GM23338 (cell line): Measurements from ENCODE around the gene CADPS2. TPM values are rescaled to one million over a fixed set of nuclear protein-coding genes. Genes with fewer than 3 reads are reported as not detected.

Experiments
- ATAC-seq: fragments of 200-7000 bp; cut with Tn5 transposase; 3 replicates; pipeline ENCODE4 v1.9.1; 2020
- DNase-seq: peaks from one replicate; pipeline ENCODE4 v3.0.0-alpha.2; 2015; ENCODE audit warnings: low spot score
- H2AFZ ChIP-seq: fragments of 200-600 bp; sonication (generic); 2 replicates; pipeline ENCODE4 v1.8.0; 2016; ENCODE audit warnings: antibody characterized with exemption, mild to moderate bottlenecking, moderate library complexity
- H3F3A ChIP-seq: fragments of 200-600 bp; sonication (generic); replicated peaks from 2 replicates; pipeline ENCODE4 v1.8.0; 2017; ENCODE audit warnings: antibody characterized with exemption, mixed run types, low read depth
- H3K27ac ChIP-seq: fragments of 200-600 bp; sonication (generic); 2 replicates; pipeline ENCODE4 v1.6.1; 2016; ENCODE audit warnings: low read depth
- H3K27me3 ChIP-seq: fragments of 200-600 bp; sonication (generic); 2 replicates; pipeline ENCODE4 v1.8.0; 2016; ENCODE audit warnings: mild to moderate bottlenecking, mixed run types, moderate library complexity; ENCODE audit not compliant: insufficient read depth
- H3K36me3 ChIP-seq: fragments of 200-600 bp; sonication (generic); 2 replicates; pipeline ENCODE4 v1.8.0; 2016; ENCODE audit warnings: mild to moderate bottlenecking; ENCODE audit not compliant: insufficient read depth
- H3K4me1 ChIP-seq: fragments of 200-600 bp; sonication (generic); 2 replicates; pipeline ENCODE4 v1.8.0; 2016; ENCODE audit warnings: mild to moderate bottlenecking, moderate library complexity; ENCODE audit not compliant: insufficient read depth
- H3K4me2 ChIP-seq: fragments of 200-600 bp; sonication (generic); 2 replicates; pipeline ENCODE4 v1.7.1; 2017; ENCODE audit warnings: mixed run types
- H3K4me3 ChIP-seq: fragments of 200-600 bp; sonication (generic); 2 replicates; pipeline ENCODE4 v1.6.1; 2016; ENCODE audit warnings: mixed run types
- H3K79me2 ChIP-seq: fragments of 200-600 bp; sonication (generic); replicated peaks from 2 replicates; pipeline ENCODE4 v1.8.0; 2017; ENCODE audit warnings: mild to moderate bottlenecking; ENCODE audit not compliant: insufficient read depth
- H3K9me2 ChIP-seq: fragments of 200-600 bp; sonication (generic); 2 replicates; pipeline ENCODE4 v1.8.0; 2017; ENCODE audit not compliant: insufficient read depth
- H4K20me1 ChIP-seq: fragments of 200-600 bp; sonication (generic); replicated peaks from 2 replicates; pipeline ENCODE4 v1.8.0; 2017; ENCODE audit warnings: mild to moderate bottlenecking; ENCODE audit not compliant: insufficient read depth
- H3K27ac Mint-ChIP-seq: 2 replicates; pipeline ENCODE4 v1.8.0; 2020; ENCODE audit warnings: inconsistent platforms, mild to moderate bottlenecking, moderate library complexity, mixed read lengths
- H3K27me3 Mint-ChIP-seq: 3 replicates; pipeline ENCODE4 v1.8.0; 2022; ENCODE audit warnings: low read depth, mild to moderate bottlenecking, moderate library complexity, mixed read lengths, inconsistent platforms; ENCODE audit not compliant: insufficient read depth, poor library complexity
- H3K36me3 Mint-ChIP-seq: 3 replicates; pipeline ENCODE4 v1.8.0; 2021; ENCODE audit warnings: low read depth, mild to moderate bottlenecking, inconsistent platforms, moderate library complexity, mixed read lengths
- H3K4me1 Mint-ChIP-seq: 3 replicates; pipeline ENCODE4 v1.8.0; 2020; ENCODE audit warnings: mild to moderate bottlenecking, inconsistent platforms, mixed read lengths
- H3K4me3 Mint-ChIP-seq: 3 replicates; pipeline ENCODE4 v1.8.0; 2021; ENCODE audit warnings: moderate library complexity, mild to moderate bottlenecking, inconsistent platforms, mixed read lengths
- H3K9me3 Mint-ChIP-seq: 3 replicates; pipeline ENCODE4 v1.8.0; 2020; ENCODE audit warnings: moderate library complexity, mild to moderate bottlenecking, inconsistent platforms, mixed read lengths
- EZH2 ChIP-seq: fragments of 200-600 bp; sonication (generic); IDR thresholded peaks from one replicate; pipeline ENCODE4 v1.8.0; 2017; ENCODE audit warnings: antibody characterized with exemption, mild to moderate bottlenecking, low read depth; ENCODE audit not compliant: unreplicated experiment
- EZH2phosphoT487 ChIP-seq: fragments of 200-600 bp; sonication (generic); IDR thresholded peaks from one replicate; pipeline ENCODE4 v1.8.1; 2018; ENCODE audit warnings: antibody characterized with exemption; ENCODE audit not compliant: unreplicated experiment
- JUNB ChIP-seq: IDR thresholded peaks from one replicate; pipeline ENCODE4 v1.6.1; 2016; ENCODE audit warnings: antibody characterized with exemption; ENCODE audit not compliant: unreplicated experiment
- polyA plus RNA-seq: library from polyadenylated mRNA; unstranded; fragments of >200 nt; fragmentation: Nextera tagmentation; extraction: Ambion mirVana; gene quantifications from 2 replicates; pipeline ENCODE4 v1.2.1, GENCODE V29; 2016
- total RNA-seq: library from RNA; depleted of rRNA; stranded (reverse); fragments of >200 nt; shearing (Covaris generic); gene quantifications from 2 replicates; pipeline ENCODE4 v1.2.3, GENCODE V29; 2014
- TF ChIP-seq, protein P1 (sequence below): IDR thresholded peaks from one replicate; pipeline ENCODE4 v1.6.1; 2018; ENCODE audit warnings: antibody characterized with exemption; ENCODE audit not compliant: unreplicated experiment

The CADPS2 gene
- total and polyA plus RNA-seq, 2 experiments from 2014 or later, result 16.3 to 36.9 TPM

- no peaks in the 10 kb centered on the region for H3K9me2 ChIP-seq
- H3K27ac ChIP-seq, result no peak overlapping the region
- Mint-ChIP-seq H3K36me3 (no peaks in the 10 kb centered on the region), H3K9me3 (no peaks in the 10 kb centered on the region), H3K27me3 (peaks cover 72% of the 10 kb centered on the region), H3K4me1 (peaks cover 37% of the 10 kb centered on the region), H3K27ac (no peak overlapping the region), H3K4me3 (peak overlapping the region; percentile 88)
- H3K36me3 ChIP-seq, result no peaks in the 10 kb centered on the region
- H4K20me1 ChIP-seq, result peaks cover 3% of the 10 kb centered on the region; the same call in 1 of the 2 replicates
- peaks cover 35% of the 10 kb centered on the region for H3K4me1 ChIP-seq
- peak overlapping the region; percentile 99 for H2AFZ ChIP-seq
- H3K79me2 ChIP-seq, result no peaks in the 10 kb centered on the region
- peak overlapping the region; percentile 96 for H3K4me2 ChIP-seq
- peak; percentile 52 for TF ChIP-seq EZH2phosphoT487
- peak; percentile 98 for TF ChIP-seq EZH2
- TF ChIP-seq JUNB, result no peak
- peaks cover 28% of the 10 kb centered on the region for H3F3A ChIP-seq
- H3K27me3 ChIP-seq, result peaks cover 87% of the 10 kb centered on the region
- peak; percentile 43 for ATAC-seq
- peak overlapping the region; percentile 80 for H3K4me3 ChIP-seq
- peak; percentile 81 for DNase-seq
These were observed 585.9 kb downstream of the CADPS2 start for GRCh38 chr7:122300211-122300932.

- ATAC-seq (peak; percentile 68), DNase-seq (peak; percentile 79)
- Mint-ChIP-seq H3K9me3 (no peaks in the 10 kb centered on the region), H3K36me3 (no peaks in the 10 kb centered on the region), H3K27ac (no peak overlapping the region), H3K4me1 (peaks cover 36% of the 10 kb centered on the region), H3K4me3 (peak overlapping the region; percentile 88), H3K27me3 (peaks cover 66% of the 10 kb centered on the region)
- peaks cover 80% of the 10 kb centered on the region for H3K27me3 ChIP-seq
- no peaks in the 10 kb centered on the region for H3K36me3 ChIP-seq
- H3K4me3 ChIP-seq, result peak overlapping the region; percentile 80
- TF ChIP-seq, protein P1, sequence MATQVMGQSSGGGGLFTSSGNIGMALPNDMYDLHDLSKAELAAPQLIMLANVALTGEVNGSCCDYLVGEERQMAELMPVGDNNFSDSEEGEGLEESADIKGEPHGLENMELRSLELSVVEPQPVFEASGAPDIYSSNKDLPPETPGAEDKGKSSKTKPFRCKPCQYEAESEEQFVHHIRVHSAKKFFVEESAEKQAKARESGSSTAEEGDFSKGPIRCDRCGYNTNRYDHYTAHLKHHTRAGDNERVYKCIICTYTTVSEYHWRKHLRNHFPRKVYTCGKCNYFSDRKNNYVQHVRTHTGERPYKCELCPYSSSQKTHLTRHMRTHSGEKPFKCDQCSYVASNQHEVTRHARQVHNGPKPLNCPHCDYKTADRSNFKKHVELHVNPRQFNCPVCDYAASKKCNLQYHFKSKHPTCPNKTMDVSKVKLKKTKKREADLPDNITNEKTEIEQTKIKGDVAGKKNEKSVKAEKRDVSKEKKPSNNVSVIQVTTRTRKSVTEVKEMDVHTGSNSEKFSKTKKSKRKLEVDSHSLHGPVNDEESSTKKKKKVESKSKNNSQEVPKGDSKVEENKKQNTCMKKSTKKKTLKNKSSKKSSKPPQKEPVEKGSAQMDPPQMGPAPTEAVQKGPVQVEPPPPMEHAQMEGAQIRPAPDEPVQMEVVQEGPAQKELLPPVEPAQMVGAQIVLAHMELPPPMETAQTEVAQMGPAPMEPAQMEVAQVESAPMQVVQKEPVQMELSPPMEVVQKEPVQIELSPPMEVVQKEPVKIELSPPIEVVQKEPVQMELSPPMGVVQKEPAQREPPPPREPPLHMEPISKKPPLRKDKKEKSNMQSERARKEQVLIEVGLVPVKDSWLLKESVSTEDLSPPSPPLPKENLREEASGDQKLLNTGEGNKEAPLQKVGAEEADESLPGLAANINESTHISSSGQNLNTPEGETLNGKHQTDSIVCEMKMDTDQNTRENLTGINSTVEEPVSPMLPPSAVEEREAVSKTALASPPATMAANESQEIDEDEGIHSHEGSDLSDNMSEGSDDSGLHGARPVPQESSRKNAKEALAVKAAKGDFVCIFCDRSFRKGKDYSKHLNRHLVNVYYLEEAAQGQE, result no peak
- peak; percentile 57 for TF ChIP-seq EZH2
- no peak overlapping the region for H3K27ac ChIP-seq
- peaks cover 3% of the 10 kb centered on the region; the same call in 1 of the 2 replicates for H4K20me1 ChIP-seq
- peaks cover 26% of the 10 kb centered on the region for H3F3A ChIP-seq
- H3K79me2 ChIP-seq, result no peaks in the 10 kb centered on the region
- H3K4me2 ChIP-seq, result peak overlapping the region; percentile 96
- H3K4me1 ChIP-seq, result peaks cover 28% of the 10 kb centered on the region
- peak overlapping the region; percentile 99 for H2AFZ ChIP-seq
- H3K9me2 ChIP-seq, result no peaks in the 10 kb centered on the region
These were observed 586.5 kb downstream of the CADPS2 start for GRCh38 chr7:122299624-122300210.
